ENCODE measurements around the gene NR6A1. TPM values are rescaled to one million over a fixed set of nuclear protein-coding genes. Genes with fewer than 3 reads are reported as not detected.

Gene NR6A1
- total RNA-seq, 1 donor from 2014 or later = 63.8 TPM

GRCh38 chr9:124758061-124758460, 13.1 kb downstream of the NR6A1 start:
- no peak for TF ChIP-seq CTCF (IDR thresholded peaks at IDR 0.05; ENCODE audit: unreplicated experiment)

DNA sequence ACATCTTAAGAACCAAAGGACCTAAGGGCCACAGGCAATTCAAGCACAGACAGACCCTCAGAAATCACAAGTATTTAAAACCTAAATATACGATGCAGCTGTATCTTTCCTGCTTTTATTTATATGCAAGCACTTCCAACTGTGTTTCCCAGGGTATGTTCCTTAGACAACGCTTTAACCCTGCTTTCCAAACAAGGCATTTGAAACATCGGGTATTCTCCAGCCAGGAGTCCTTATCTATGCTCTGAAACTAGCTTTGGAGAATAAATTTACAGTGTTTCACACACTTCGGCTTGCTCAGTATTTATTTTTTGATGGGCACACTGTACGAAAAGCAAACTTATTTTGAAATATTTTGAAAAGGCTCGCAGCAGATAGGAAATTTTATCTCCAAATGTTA, 13.5 kb downstream of the NR6A1 start:
- peaks cover 64% of the 10 kb centered on the region for H3K4me1 Mint-ChIP-seq (ENCODE audit: unreplicated experiment)
- H3K9me3 Mint-ChIP-seq (ENCODE audit: unreplicated experiment) = no peaks in the 10 kb centered on the region
- peak overlapping the region; percentile 85 for H3K4me3 Mint-ChIP-seq (ENCODE audit: unreplicated experiment)
- H3K27ac Mint-ChIP-seq (ENCODE audit: unreplicated experiment) = peak overlapping the region; percentile 98
- H3K27me3 Mint-ChIP-seq (ENCODE audit: unreplicated experiment) = peaks cover 7% of the 10 kb centered on the region
- no peak for TF ChIP-seq CTCF (IDR thresholded peaks at IDR 0.05; ENCODE audit: unreplicated experiment)
- no peak for DNase-seq (ENCODE audit: low spot score)
- H3K36me3 Mint-ChIP-seq (ENCODE audit: low read depth, unreplicated experiment) = no peaks in the 10 kb centered on the region

More at GRCh38 chr9:124758061-124758460, 13.1 kb downstream of the NR6A1 start:
- Mint-ChIP-seq H3K36me3 (ENCODE audit: low read depth, unreplicated experiment) (no peaks in the 10 kb centered on the region), H3K4me3 (ENCODE audit: unreplicated experiment) (peak overlapping the region; percentile 85), H3K27ac (ENCODE audit: unreplicated experiment) (peak overlapping the region; percentile 98), H3K9me3 (ENCODE audit: unreplicated experiment) (no peaks in the 10 kb centered on the region), H3K4me1 (ENCODE audit: unreplicated experiment) (peaks cover 67% of the 10 kb centered on the region), H3K27me3 (ENCODE audit: unreplicated experiment) (peaks cover 6% of the 10 kb centered on the region)
- no peak for DNase-seq (ENCODE audit: low spot score)

DNA sequence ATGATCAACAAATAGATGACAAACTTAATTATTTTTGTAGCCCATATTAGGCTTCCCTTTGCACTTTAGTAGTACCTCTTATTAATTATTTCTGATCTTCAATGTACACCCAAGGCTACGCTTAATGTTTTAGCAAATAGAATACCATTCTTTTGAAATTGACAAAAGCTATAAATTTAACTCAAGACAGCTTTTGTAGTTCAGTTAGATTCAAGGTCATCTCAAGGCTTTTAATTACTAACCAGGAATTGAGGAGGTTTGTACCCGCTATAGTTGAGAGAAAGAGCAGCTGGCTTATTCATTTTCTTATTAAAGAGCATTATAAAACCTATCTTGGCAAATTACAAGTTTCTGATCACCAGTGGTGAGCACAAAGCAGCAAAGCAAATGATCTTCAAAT, 15.1 kb downstream of the NR6A1 start:
- H3K9me3 Mint-ChIP-seq (ENCODE audit: unreplicated experiment) = no peaks in the 10 kb centered on the region
- peaks cover 58% of the 10 kb centered on the region for H3K4me1 Mint-ChIP-seq (ENCODE audit: unreplicated experiment)
- peak overlapping the region; percentile 12 for H3K27ac Mint-ChIP-seq (ENCODE audit: unreplicated experiment)
- H3K4me3 Mint-ChIP-seq (ENCODE audit: unreplicated experiment) = no peak overlapping the region
- peaks cover 7% of the 10 kb centered on the region for H3K27me3 Mint-ChIP-seq (ENCODE audit: unreplicated experiment)
- no peak for TF ChIP-seq CTCF (IDR thresholded peaks at IDR 0.05; ENCODE audit: unreplicated experiment)
- H3K36me3 Mint-ChIP-seq (ENCODE audit: low read depth, unreplicated experiment) = no peaks in the 10 kb centered on the region
- no peak for DNase-seq (ENCODE audit: low spot score)

DNA sequence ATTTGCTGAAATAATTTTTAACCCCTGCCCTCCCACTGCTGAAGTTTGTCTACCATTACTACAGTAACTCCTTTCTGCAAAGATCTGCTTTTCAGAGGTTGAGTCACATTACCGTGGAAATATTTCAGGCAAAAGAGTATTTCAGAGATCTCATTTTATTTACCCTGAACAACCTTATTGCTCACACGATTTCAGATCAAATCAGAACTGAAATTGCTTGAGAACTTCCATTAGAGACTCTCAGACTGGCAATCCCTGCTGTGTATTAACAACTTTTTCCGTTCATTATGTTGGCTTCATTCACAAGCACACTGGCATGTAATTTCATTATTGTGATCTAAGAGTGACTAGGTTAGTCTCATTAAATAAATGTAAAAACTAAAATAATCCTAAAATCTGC, 16.1 kb downstream of the NR6A1 start:
- no peak overlapping the region for H3K4me3 Mint-ChIP-seq (ENCODE audit: unreplicated experiment)
- no peak for TF ChIP-seq CTCF (IDR thresholded peaks at IDR 0.05; ENCODE audit: unreplicated experiment)
- H3K27ac Mint-ChIP-seq (ENCODE audit: unreplicated experiment) = no peak overlapping the region

DNA sequence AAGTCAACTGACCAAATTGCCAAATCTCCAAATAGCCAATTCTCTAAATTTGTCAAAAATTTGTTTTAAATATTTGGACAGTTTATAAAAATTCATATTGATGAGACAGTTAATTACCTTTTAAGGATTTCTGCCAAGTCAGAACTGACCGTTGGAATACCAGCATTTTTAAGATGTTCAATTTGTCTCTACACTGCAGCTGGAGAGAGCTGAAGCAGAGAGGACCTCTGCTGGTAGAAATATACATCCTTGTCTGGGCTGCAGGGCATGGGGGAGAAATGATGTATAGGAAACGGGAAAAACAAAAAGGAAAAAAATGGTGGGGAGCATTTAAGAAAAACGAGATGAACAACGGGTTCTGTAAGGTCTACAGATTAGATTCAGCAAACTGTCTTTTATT, 16.8 kb downstream of the NR6A1 start:
- H3K4me3 Mint-ChIP-seq (ENCODE audit: unreplicated experiment) = peak overlapping the region; percentile 37
- H3K4me1 Mint-ChIP-seq (ENCODE audit: unreplicated experiment) = peaks cover 48% of the 10 kb centered on the region
- H3K27me3 Mint-ChIP-seq (ENCODE audit: unreplicated experiment) = peaks cover 7% of the 10 kb centered on the region
- TF ChIP-seq CTCF (IDR thresholded peaks at IDR 0.05; ENCODE audit: unreplicated experiment) = no peak
- no peak for DNase-seq (ENCODE audit: low spot score)
- H3K36me3 Mint-ChIP-seq (ENCODE audit: low read depth, unreplicated experiment) = no peaks in the 10 kb centered on the region
- H3K27ac Mint-ChIP-seq (ENCODE audit: unreplicated experiment) = no peak overlapping the region
- no peaks in the 10 kb centered on the region for H3K9me3 Mint-ChIP-seq (ENCODE audit: unreplicated experiment)

More for the DNA sequence above, 16.1 kb downstream of the NR6A1 start:
- Mint-ChIP-seq H3K36me3 (ENCODE audit: low read depth, unreplicated experiment) (no peaks in the 10 kb centered on the region), H3K27me3 (ENCODE audit: unreplicated experiment) (peaks cover 7% of the 10 kb centered on the region), H3K9me3 (ENCODE audit: unreplicated experiment) (no peaks in the 10 kb centered on the region), H3K4me1 (ENCODE audit: unreplicated experiment) (peaks cover 54% of the 10 kb centered on the region)
- no peak for DNase-seq (ENCODE audit: low spot score)

Measured in endothelial cell (in vitro differentiated cells).